H1 (cell line): ENCODE measurements around the gene UBE3B. TPM values are rescaled to one million over a fixed set of nuclear protein-coding genes. Genes with fewer than 3 reads are reported as not detected.

ENCODE experiments used
- ATF3 ChIP-seq: IDR thresholded peaks from 2 replicates; pipeline ENCODE4 v1.6.1; 2011; ENCODE audit warnings: low read depth, mild to moderate bottlenecking, low read length; ENCODE audit not compliant: insufficient read depth
- CHD2 ChIP-seq: IDR thresholded peaks from 2 replicates; pipeline ENCODE4 v1.6.1; 2012; ENCODE audit warnings: low read length, improper control_type of control experiment
- CREB1 ChIP-seq: IDR thresholded peaks from 2 replicates; pipeline ENCODE4 v1.6.1; 2012; ENCODE audit warnings: inconsistent platforms
- EGR1 ChIP-seq: IDR thresholded peaks from 2 replicates; pipeline ENCODE4 v1.6.1; 2011; ENCODE audit warnings: low read depth, low read length, borderline replicate concordance
- EZH2 ChIP-seq: fragments of 200-600 bp; sonication (generic); IDR thresholded peaks from 2 replicates; pipeline ENCODE4 v1.7.1; 2012; ENCODE audit warnings: low read depth, mild to moderate bottlenecking, moderate library complexity, low read length, inconsistent platforms; ENCODE audit not compliant: severe bottlenecking
- MAFK ChIP-seq: IDR thresholded peaks from 2 replicates; pipeline ENCODE4 v1.6.1; 2012; ENCODE audit warnings: low read depth, mild to moderate bottlenecking, improper control_type of control experiment, low read length
- RXRA ChIP-seq: IDR thresholded peaks from 2 replicates; pipeline ENCODE4 v1.6.1; 2011; ENCODE audit warnings: low read depth, mild to moderate bottlenecking, low read length, moderate library complexity; ENCODE audit not compliant: insufficient read depth
- SP4 ChIP-seq: IDR thresholded peaks from 2 replicates; pipeline ENCODE4 v1.6.1; 2012; ENCODE audit warnings: low read length, inconsistent platforms
- ZNF274 ChIP-seq: IDR thresholded peaks from 2 replicates; pipeline ENCODE4 v1.7.0; 2012; ENCODE audit warnings: low read length, borderline replicate concordance; ENCODE audit errors: extremely low read depth
- polyA plus RNA-seq, 7 experiments: library from polyadenylated mRNA; depleted of rRNA in 3 of 7; stranded (reverse) in 5 of 7; unstranded in 2 of 7; fragments of >200 nt in 5 of 7; fragments of 200-250 nt in 2 of 7; gene quantifications; 1 replicate in 5 of 7; 2 replicates in 1 of 7; 4 replicates in 1 of 7; pipeline versions ENCODE4 v1.2.1 to v1.2.3, GENCODE V29; 2011 to 2013; ENCODE audit warnings: missing spikeins in 2 of 7, mixed read lengths in 2 of 7
- total RNA-seq: library from RNA; stranded (reverse); fragmentation: NEBNext Ultra II Directional; extraction: Animal tissue kit (Norgen Biotek cat#: 25700); gene quantifications from 2 replicates; pipeline ENCODE4 v1.2.1, GENCODE V29; 2021

UBE3B gene
- total and polyA plus RNA-seq, 2 of the 8 experiments (the other 6 are each of a cell fraction or from before 2014, with no cell fraction given) = 14.0 to 21.1 TPM

GRCh38 chr12:109500406-109501185 lies 23.2 kb downstream of the UBE3B start (continued):
- no peak for TF ChIP-seq ATF3
- no peak for TF ChIP-seq RXRA
- no peak for TF ChIP-seq CHD2
- no peak for TF ChIP-seq CREB1
- TF ChIP-seq SP4 = no peak
- no peak for TF ChIP-seq ZNF274
- no peak for TF ChIP-seq MAFK
- TF ChIP-seq EZH2 = no peak
- no peak for TF ChIP-seq EGR1
